Uterus (tissue), 4 donors: ENCODE results near the gene ATCAY. TPM values are rescaled to one million over a fixed set of nuclear protein-coding genes. Genes with fewer than 3 reads are reported as not detected.

Experiments used
- DNase-seq, 2 donors: peaks; one replicate each; pipeline ENCODE4 v3.0.0-alpha.2; 2019 to 2020
- H3K27ac ChIP-seq, 2 donors: fragments of 200-600 bp; sonication (generic); 1 replicate in 1 of 2; 2 replicates in 1 of 2; pipeline ENCODE4 v1.5.1; 2016 to 2018
- H3K27me3 ChIP-seq, 2 donors: fragments of 200-600 bp; sonication (generic); one replicate each; pipeline ENCODE4 v1.5.1; 2018 to 2019; ENCODE audit warnings: control low read depth in 1 of 2
- H3K36me3 ChIP-seq, 2 donors: fragments of 200-600 bp; sonication (generic); one replicate each; pipeline ENCODE4 v1.5.1; 2019; ENCODE audit warnings: control low read depth in 1 of 2
- H3K4me1 ChIP-seq, 2 donors: fragments of 200-600 bp; sonication (generic); one replicate each; pipeline ENCODE4 v1.5.1; 2018 to 2019; ENCODE audit warnings: control low read depth in 1 of 2
- H3K4me3 ChIP-seq, 2 donors: fragments of 200-600 bp; sonication (generic); 1 replicate in 1 of 2; 2 replicates in 1 of 2; pipeline ENCODE4 v1.5.1; 2018 to 2019; ENCODE audit warnings: mild to moderate bottlenecking in 1 of 2
- H3K9me3 ChIP-seq, 2 donors: fragments of 200-600 bp; sonication (generic); one replicate each; pipeline ENCODE4 v1.5.1; 2019; ENCODE audit warnings: control low read depth in 1 of 2
- POLR2A ChIP-seq, 2 donors: fragments of 450-650 bp; IDR thresholded peaks; one replicate each; pipeline ENCODE4 v1.6.1; 2016; ENCODE audit warnings: antibody characterized with exemption in 2 of 2, mild to moderate bottlenecking in 1 of 2, moderate library complexity in 1 of 2
- intact Hi-C: fragments of 100-400 bp; cut with DNase I; formaldehyde crosslinking; loops from one replicate; pipeline ENCODE4 v1.15.1; 2023; ENCODE audit warnings: low total_unique reads
- total RNA-seq, 4 donors: library from RNA; depleted of rRNA in 3 of 4; stranded (reverse); fragments of >200 nt in 3 of 4; gene quantifications; one replicate each; pipeline versions ENCODE4 v1.1.0 to v1.2.4, GENCODE V29; 2014 to 2023
- TF ChIP-seq, protein P1 (sequence below), 4 experiments: fragments of 200-600 bp in 2 of 4; fragments of 450-650 bp in 2 of 4; sonication (generic) in 2 of 4; IDR thresholded peaks; one replicate each; pipeline ENCODE4 v1.5.1; 2016 to 2019; ENCODE audit warnings: antibody characterized with exemption in 4 of 4, mild to moderate bottlenecking in 2 of 4, moderate library complexity in 1 of 4
- donor health status: DM: yes; HTN: yes; CAD: no.

The ATCAY gene
- total RNA-seq, 4 donors from 2014 or later: 0.97 TPM; not detected in 3

DNA sequence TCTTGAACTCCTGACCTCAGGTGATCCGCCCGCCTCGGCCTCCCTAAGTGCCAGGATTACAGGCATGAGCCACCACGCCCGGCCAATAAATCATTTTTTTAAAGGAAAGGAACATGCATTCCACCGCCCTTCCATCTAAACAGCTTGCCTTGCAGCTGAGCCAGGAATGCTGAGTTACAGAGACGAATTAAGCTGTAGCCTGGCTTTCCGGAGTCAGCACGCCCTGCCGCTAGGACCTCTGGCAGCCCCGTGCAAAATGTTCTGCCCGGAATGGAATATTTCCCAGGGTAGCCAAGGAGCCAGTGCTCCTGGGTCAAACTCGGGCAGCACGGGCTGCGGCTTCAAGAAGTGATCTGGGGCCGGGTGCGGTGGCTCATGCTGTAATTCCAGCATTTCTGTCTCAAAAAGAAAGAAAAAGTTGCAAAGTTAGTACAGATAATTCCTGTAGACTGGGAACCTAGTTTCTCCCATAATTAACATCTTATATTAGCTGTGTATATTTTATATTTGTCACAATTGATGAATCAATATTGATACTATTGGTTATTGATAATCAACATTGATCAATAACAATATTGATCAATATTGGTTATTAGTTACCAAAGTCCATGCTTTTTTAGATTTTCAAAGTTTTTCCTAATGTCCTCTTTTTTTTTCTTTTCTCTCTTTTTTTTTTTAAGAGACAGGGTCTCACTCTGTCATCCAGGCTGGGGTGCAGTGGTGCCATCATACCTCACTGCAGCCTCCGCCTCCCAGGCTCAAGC lies 19.2 kb downstream of the ATCAY start:
- no peaks in the 10 kb centered on the region for H3K36me3 ChIP-seq
- peak in 1 of 2 donors; percentile 21 for DNase-seq
- H3K4me1 ChIP-seq: no peaks in the 10 kb centered on the region
- intact Hi-C loops: no loop called here
- peaks cover 0 to 8% of the 10 kb centered on the region in 2 donors for H3K9me3 ChIP-seq
- TF ChIP-seq, protein P1, sequence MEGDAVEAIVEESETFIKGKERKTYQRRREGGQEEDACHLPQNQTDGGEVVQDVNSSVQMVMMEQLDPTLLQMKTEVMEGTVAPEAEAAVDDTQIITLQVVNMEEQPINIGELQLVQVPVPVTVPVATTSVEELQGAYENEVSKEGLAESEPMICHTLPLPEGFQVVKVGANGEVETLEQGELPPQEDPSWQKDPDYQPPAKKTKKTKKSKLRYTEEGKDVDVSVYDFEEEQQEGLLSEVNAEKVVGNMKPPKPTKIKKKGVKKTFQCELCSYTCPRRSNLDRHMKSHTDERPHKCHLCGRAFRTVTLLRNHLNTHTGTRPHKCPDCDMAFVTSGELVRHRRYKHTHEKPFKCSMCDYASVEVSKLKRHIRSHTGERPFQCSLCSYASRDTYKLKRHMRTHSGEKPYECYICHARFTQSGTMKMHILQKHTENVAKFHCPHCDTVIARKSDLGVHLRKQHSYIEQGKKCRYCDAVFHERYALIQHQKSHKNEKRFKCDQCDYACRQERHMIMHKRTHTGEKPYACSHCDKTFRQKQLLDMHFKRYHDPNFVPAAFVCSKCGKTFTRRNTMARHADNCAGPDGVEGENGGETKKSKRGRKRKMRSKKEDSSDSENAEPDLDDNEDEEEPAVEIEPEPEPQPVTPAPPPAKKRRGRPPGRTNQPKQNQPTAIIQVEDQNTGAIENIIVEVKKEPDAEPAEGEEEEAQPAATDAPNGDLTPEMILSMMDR (IDR thresholded peaks at IDR 0.05): no peak
- TF ChIP-seq POLR2A (IDR thresholded peaks at IDR 0.05): no peak
- H3K4me3 ChIP-seq: no peak overlapping the region
- no peaks in the 10 kb centered on the region for H3K27me3 ChIP-seq
- no peak overlapping the region for H3K27ac ChIP-seq

DNA sequence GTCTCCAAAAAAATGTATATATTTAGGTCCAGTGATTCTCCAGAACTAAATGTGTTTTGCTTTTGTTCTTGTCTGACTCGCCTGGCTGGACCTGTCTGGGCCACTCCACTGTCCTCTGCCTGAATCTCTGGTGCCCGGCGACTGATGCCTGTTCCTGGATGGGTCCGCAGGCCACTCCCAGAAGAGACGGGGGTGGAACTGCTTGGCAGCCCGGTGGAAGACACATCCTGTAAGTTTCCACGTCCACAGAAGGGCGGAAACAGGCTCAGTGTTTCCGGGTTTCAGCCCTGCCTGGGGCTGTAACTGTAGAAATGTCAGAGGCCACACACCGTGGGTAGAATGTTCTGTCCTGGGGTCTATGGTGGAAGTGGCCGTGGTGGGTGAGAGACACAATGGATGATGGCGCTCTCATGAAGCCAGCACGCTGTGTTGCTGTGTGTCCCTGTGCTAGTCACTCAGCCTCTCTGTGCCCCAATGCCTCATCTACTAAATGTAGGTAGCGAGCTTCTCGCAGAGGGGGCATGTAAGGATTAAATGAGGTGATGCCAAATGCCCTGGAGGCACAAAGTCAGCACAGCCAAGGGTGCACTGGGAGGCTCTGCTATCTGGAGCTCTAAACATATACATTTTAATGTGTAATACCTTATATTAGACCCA lies 22.0 kb downstream of the ATCAY start:
- H3K27ac ChIP-seq: no peak overlapping the region
- intact Hi-C loops: no loop called here
- no peaks in the 10 kb centered on the region for H3K27me3 ChIP-seq
- no peak for TF ChIP-seq POLR2A (IDR thresholded peaks at IDR 0.05)
- TF ChIP-seq, protein P1 (IDR thresholded peaks at IDR 0.05): no peak
- no peaks in the 10 kb centered on the region for H3K36me3 ChIP-seq
- H3K4me3 ChIP-seq: no peak overlapping the region
- peaks cover 0 to 8% of the 10 kb centered on the region in 2 donors for H3K9me3 ChIP-seq
- DNase-seq: no peak
- no peaks in the 10 kb centered on the region for H3K4me1 ChIP-seq

DNA sequence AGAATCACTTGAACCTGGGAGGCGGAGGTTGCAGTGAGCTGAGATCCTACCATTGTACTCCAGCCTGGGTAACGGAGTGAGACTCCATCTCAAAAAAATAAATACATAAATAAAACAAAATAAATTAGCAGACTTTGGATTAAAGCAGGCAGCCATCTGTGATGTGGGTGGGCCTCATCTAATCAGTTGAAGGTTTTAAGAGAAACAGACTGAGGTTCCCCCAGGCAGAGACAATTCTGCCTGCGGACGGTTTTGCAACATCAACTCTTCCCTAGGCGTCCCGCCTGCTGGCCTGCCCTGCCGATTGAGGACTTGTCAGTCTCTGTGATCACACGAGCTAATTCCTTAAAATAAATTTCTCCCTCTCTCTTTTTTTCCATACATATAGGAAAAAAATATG lies 23.7 kb downstream of the ATCAY start:
- Histone ChIP-seq H3K36me3 (no peaks in the 10 kb centered on the region), H3K4me3 (no peak overlapping the region), H3K27me3 (no peaks in the 10 kb centered on the region), H3K27ac (no peak overlapping the region), H3K9me3 (no peaks in the 10 kb centered on the region), H3K4me1 (no peaks in the 10 kb centered on the region)
- DNase-seq: no peak
- intact Hi-C loops: no loop called here
- TF ChIP-seq POLR2A (IDR thresholded peaks at IDR 0.05): no peak
- TF ChIP-seq, protein P1 (IDR thresholded peaks at IDR 0.05): no peak

DNA sequence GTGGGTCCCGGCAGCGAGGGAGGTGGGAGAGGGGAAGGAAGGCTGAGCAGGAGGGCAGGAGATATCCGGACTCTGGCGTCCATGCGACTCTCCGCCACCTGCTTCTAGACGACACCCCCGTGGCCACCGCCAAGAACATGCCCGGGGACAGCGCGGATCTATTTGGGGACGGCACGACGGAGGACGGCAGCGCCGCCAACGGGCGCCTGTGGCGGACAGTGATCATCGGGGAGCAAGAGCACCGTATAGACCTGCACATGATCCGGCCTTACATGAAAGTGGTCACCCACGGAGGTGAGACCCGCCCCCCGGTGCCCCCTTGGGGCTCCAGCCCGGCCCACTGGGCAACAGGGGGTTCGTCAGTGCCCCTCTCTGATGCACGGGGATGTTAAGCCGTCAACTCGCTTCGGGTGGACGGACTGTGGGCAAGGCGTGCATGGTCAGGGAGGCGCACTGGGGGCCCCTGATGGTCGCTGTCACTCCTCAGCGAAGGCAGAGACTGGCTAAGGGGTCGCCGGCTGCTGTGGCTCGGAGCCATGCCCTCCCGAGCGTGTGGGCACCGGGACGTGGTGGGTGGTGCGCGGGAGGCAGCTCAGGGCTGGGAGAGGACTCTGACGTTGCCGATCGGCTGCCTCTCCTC lies 27.3 kb downstream of the ATCAY start:
- no peaks in the 10 kb centered on the region for H3K36me3 ChIP-seq
- H3K27ac ChIP-seq: no peak overlapping the region
- intact Hi-C loops: no loop called here
- H3K9me3 ChIP-seq: no peaks in the 10 kb centered on the region
- TF ChIP-seq POLR2A (IDR thresholded peaks at IDR 0.05): no peak
- TF ChIP-seq, protein P1 (IDR thresholded peaks at IDR 0.05): no peak
- no peaks in the 10 kb centered on the region for H3K4me1 ChIP-seq
- H3K27me3 ChIP-seq: no peaks in the 10 kb centered on the region
- no peak overlapping the region for H3K4me3 ChIP-seq
- no peak for DNase-seq
